ENCODE results near the gene CLMN. TPM values are rescaled to one million over a fixed set of nuclear protein-coding genes. Genes with fewer than 3 reads are reported as not detected.
"Not testable (repeated sequence)": the region's sequence is repeated elsewhere in the genome, so short reads cannot be mapped to it uniquely, and the experiment has no call there.

The CLMN gene
- total and polyA plus RNA-seq, 9 of the 15 experiments (the other 6 are each of a cell fraction or from before 2014, with no cell fraction given): 0.01 to 0.18 (median 0.07) TPM; not detected in 4

GRCh38 chr14:95138876-95139275 lies 180.8 kb downstream of the CLMN start (continued):
- TF ChIP-seq CLOCK (CRISPR knock-in tag; IDR thresholded peaks at IDR 0.05; ENCODE audit: borderline replicate concordance): no peak
- TF ChIP-seq HDAC6 (IDR thresholded peaks at IDR 0.05; ENCODE audit: low read depth, low read length): no peak

GRCh38 chr14:95138455-95138854 lies 181.3 kb downstream of the CLMN start:
- H3K9me1 ChIP-seq (ENCODE audit: control insufficient read depth, insufficient read depth, low read length); H4K20me1 ChIP-seq (replicated peaks; ENCODE audit: control insufficient read depth, insufficient read depth, low read length); in situ Hi-C loops (cut with MboI); H3K9me3 ChIP-seq (replicated peaks; ENCODE audit: control insufficient read depth, insufficient read depth, low read depth, low read length); H3K4me1 ChIP-seq (replicated peaks in 1 of 2; ENCODE audit: control insufficient read depth in 2 of 2, insufficient read depth in 2 of 2, low read length in 2 of 2); H3K4me3 ChIP-seq; H3K79me2 ChIP-seq (ENCODE audit: control insufficient read depth, insufficient read depth, low read length); H3K27ac ChIP-seq (ENCODE audit: extremely low read depth, low read depth, low read length); FAIRE-seq; CTCF ChIA-PET (ENCODE audit: low intra/inter-chr PET ratio); H3K36me3 ChIP-seq (ENCODE audit: control insufficient read depth, insufficient read depth, low read length); H3K27me3 ChIP-seq (ENCODE audit: control insufficient read depth in 2 of 2, insufficient read depth in 2 of 2, low read length in 2 of 2); ATAC-seq; H3K9ac ChIP-seq (ENCODE audit: insufficient read depth in 1 of 2, low read depth in 2 of 2, low read length in 2 of 2); intact Hi-C loops (cut with micrococcal nuclease); DNase-seq (ENCODE audit: extremely low read depth in 1 of 4, low spot score in 3 of 4); H3K4me2 ChIP-seq (ENCODE audit: insufficient read depth, low read length); BruUV-seq (replicated peaks); H2AFZ ChIP-seq (ENCODE audit: low read depth, low read length): not testable (repeated sequence)
- POLR2A ChIA-PET: interaction anchor here (0.5 kb wide), 1 partner anchor 57 kb away, joined by 4 read pairs; no protein-coding TSS in a partner anchor
- 97% methylated on average over 3 of the region's 5 CpGs for WGBS (ENCODE audit: insufficient coverage, low coverage, missing lambda C conversion rate)

All from K562 (cell line).